Measurements from ENCODE around the gene RPS27.

RPS27 gene

GRCh38 chr1:153951183-153951582, 39.4 kb upstream of the RPS27 start:
- no peaks in the 10 kb centered on the region for H3K27me3 ChIP-seq (replicated peaks; ENCODE audit: control insufficient read depth, insufficient read depth, low read length, poor library complexity, severe bottlenecking)
- peaks cover 13% of the 10 kb centered on the region for H3K4me1 ChIP-seq (ENCODE audit: control insufficient read depth, insufficient read depth, low read length, poor library complexity, severe bottlenecking)
- no peak for DNase-seq
- H3K27ac ChIP-seq (ENCODE audit: insufficient read depth, low read length, poor library complexity, severe bottlenecking) = no peak overlapping the region
- peaks cover 67% of the 10 kb centered on the region for H3K36me3 ChIP-seq (ENCODE audit: control insufficient read depth, insufficient read depth, low read length)
- no peaks in the 10 kb centered on the region for H3K9me3 ChIP-seq (ENCODE audit: control insufficient read depth, low read length)
- no peak overlapping the region for H3K4me3 ChIP-seq (ENCODE audit: insufficient read depth, low read depth, low read length, poor library complexity, severe bottlenecking)

GRCh38 chr1:153951801-153952200, 38.8 kb upstream of the RPS27 start:
- peak overlapping the region; percentile 35 for H3K27ac ChIP-seq (ENCODE audit: insufficient read depth, low read length, poor library complexity, severe bottlenecking)
- peaks cover 17% of the 10 kb centered on the region for H3K4me1 ChIP-seq (ENCODE audit: control insufficient read depth, insufficient read depth, low read length, poor library complexity, severe bottlenecking)
- H3K4me3 ChIP-seq (ENCODE audit: insufficient read depth, low read depth, low read length, poor library complexity, severe bottlenecking) = no peak overlapping the region
- H3K27me3 ChIP-seq (replicated peaks; ENCODE audit: control insufficient read depth, insufficient read depth, low read length, poor library complexity, severe bottlenecking) = no peaks in the 10 kb centered on the region
- H3K9me3 ChIP-seq (ENCODE audit: control insufficient read depth, low read length) = no peaks in the 10 kb centered on the region
- DNase-seq = no peak
- peaks cover 67% of the 10 kb centered on the region for H3K36me3 ChIP-seq (ENCODE audit: control insufficient read depth, insufficient read depth, low read length)

- peaks cover 22% of the 10 kb centered on the region for H3K4me1 ChIP-seq (ENCODE audit: control insufficient read depth, insufficient read depth, low read length, poor library complexity, severe bottlenecking)
These were observed 36.6 kb upstream of the RPS27 start for GRCh38 chr1:153953859-153954365.

GRCh38 chr1:153954826-153955225, 35.7 kb upstream of the RPS27 start:
- DNase-seq = no peak
- no peaks in the 10 kb centered on the region for H3K9me3 ChIP-seq (ENCODE audit: control insufficient read depth, low read length)
- H3K27ac ChIP-seq (ENCODE audit: insufficient read depth, low read length, poor library complexity, severe bottlenecking) = no peak overlapping the region
- H3K36me3 ChIP-seq (ENCODE audit: control insufficient read depth, insufficient read depth, low read length) = peaks cover 48% of the 10 kb centered on the region
- no peak overlapping the region for H3K4me3 ChIP-seq (ENCODE audit: insufficient read depth, low read depth, low read length, poor library complexity, severe bottlenecking)
- no peaks in the 10 kb centered on the region for H3K27me3 ChIP-seq (replicated peaks; ENCODE audit: control insufficient read depth, insufficient read depth, low read length, poor library complexity, severe bottlenecking)
- H3K4me1 ChIP-seq (ENCODE audit: control insufficient read depth, insufficient read depth, low read length, poor library complexity, severe bottlenecking) = peaks cover 22% of the 10 kb centered on the region

More at GRCh38 chr1:153953859-153954365, 36.6 kb upstream of the RPS27 start:
- Histone ChIP-seq H3K27ac (ENCODE audit: insufficient read depth, low read length, poor library complexity, severe bottlenecking) (no peak overlapping the region), H3K27me3 (replicated peaks; ENCODE audit: control insufficient read depth, insufficient read depth, low read length, poor library complexity, severe bottlenecking) (no peaks in the 10 kb centered on the region), H3K36me3 (ENCODE audit: control insufficient read depth, insufficient read depth, low read length) (peaks cover 54% of the 10 kb centered on the region), H3K4me3 (ENCODE audit: insufficient read depth, low read depth, low read length, poor library complexity, severe bottlenecking) (no peak overlapping the region), H3K9me3 (ENCODE audit: control insufficient read depth, low read length) (no peaks in the 10 kb centered on the region)
- no peak for DNase-seq

- no peaks in the 10 kb centered on the region for H3K27me3 ChIP-seq (replicated peaks; ENCODE audit: control insufficient read depth, insufficient read depth, low read length, poor library complexity, severe bottlenecking)
- DNase-seq = no peak
- H3K4me1 ChIP-seq (ENCODE audit: control insufficient read depth, insufficient read depth, low read length, poor library complexity, severe bottlenecking) = peaks cover 22% of the 10 kb centered on the region
- H3K27ac ChIP-seq (ENCODE audit: insufficient read depth, low read length, poor library complexity, severe bottlenecking) = peak overlapping the region; percentile 91
- no peaks in the 10 kb centered on the region for H3K9me3 ChIP-seq (ENCODE audit: control insufficient read depth, low read length)
- peaks cover 32% of the 10 kb centered on the region for H3K36me3 ChIP-seq (ENCODE audit: control insufficient read depth, insufficient read depth, low read length)
- H3K4me3 ChIP-seq (ENCODE audit: insufficient read depth, low read depth, low read length, poor library complexity, severe bottlenecking) = peak overlapping the region; percentile 91
These were observed 33.4 kb upstream of the RPS27 start for GRCh38 chr1:153956997-153957715.

- Histone ChIP-seq H3K36me3 (ENCODE audit: control insufficient read depth, insufficient read depth, low read length) (peaks cover 27% of the 10 kb centered on the region), H3K27ac (ENCODE audit: insufficient read depth, low read length, poor library complexity, severe bottlenecking) (peak overlapping the region; percentile 91), H3K4me3 (ENCODE audit: insufficient read depth, low read depth, low read length, poor library complexity, severe bottlenecking) (peak overlapping the region; percentile 91), H3K4me1 (ENCODE audit: control insufficient read depth, insufficient read depth, low read length, poor library complexity, severe bottlenecking) (peaks cover 27% of the 10 kb centered on the region), H3K9me3 (ENCODE audit: control insufficient read depth, low read length) (no peaks in the 10 kb centered on the region), H3K27me3 (replicated peaks; ENCODE audit: control insufficient read depth, insufficient read depth, low read length, poor library complexity, severe bottlenecking) (no peaks in the 10 kb centered on the region)
- DNase-seq = peak in 2 of 3 donors; percentile 27 to 38
These were observed 32.8 kb upstream of the RPS27 start for GRCh38 chr1:153957744-153958110.

GRCh38 chr1:153958111-153958960, 32.2 kb upstream of the RPS27 start, which contains the start of gene CRTC2:
TSS of gene CRTC2 (minus strand) at chr1:153958612. CDS start at chr1:153958497, 115 bp downstream.
- H3K27ac ChIP-seq (ENCODE audit: insufficient read depth, low read length, poor library complexity, severe bottlenecking) = peak within 1 kb of the TSS; percentile 91
- peaks cover 24% of the 10 kb centered on the region for H3K36me3 ChIP-seq (ENCODE audit: control insufficient read depth, insufficient read depth, low read length)
- H3K4me3 ChIP-seq (ENCODE audit: insufficient read depth, low read depth, low read length, poor library complexity, severe bottlenecking) = peak within 1 kb of the TSS; percentile 91
- peaks cover 31% of the 10 kb centered on the region for H3K4me1 ChIP-seq (ENCODE audit: control insufficient read depth, insufficient read depth, low read length, poor library complexity, severe bottlenecking)
- H3K9me3 ChIP-seq (ENCODE audit: control insufficient read depth, low read length) = no peaks in the 10 kb centered on the region
- no peaks in the 10 kb centered on the region for H3K27me3 ChIP-seq (replicated peaks; ENCODE audit: control insufficient read depth, insufficient read depth, low read length, poor library complexity, severe bottlenecking)
- DNase-seq = peak; percentile 90 to 96 (median 96)

GRCh38 chr1:153958961-153959260, 31.7 kb upstream of the RPS27 start:
- Histone ChIP-seq H3K4me3 (ENCODE audit: insufficient read depth, low read depth, low read length, poor library complexity, severe bottlenecking) (peak overlapping the region; percentile 91), H3K4me1 (ENCODE audit: control insufficient read depth, insufficient read depth, low read length, poor library complexity, severe bottlenecking) (peaks cover 34% of the 10 kb centered on the region), H3K27ac (ENCODE audit: insufficient read depth, low read length, poor library complexity, severe bottlenecking) (peak overlapping the region; percentile 91), H3K9me3 (ENCODE audit: control insufficient read depth, low read length) (no peaks in the 10 kb centered on the region), H3K36me3 (ENCODE audit: control insufficient read depth, insufficient read depth, low read length) (peaks cover 18% of the 10 kb centered on the region), H3K27me3 (replicated peaks; ENCODE audit: control insufficient read depth, insufficient read depth, low read length, poor library complexity, severe bottlenecking) (no peaks in the 10 kb centered on the region)
- DNase-seq = no peak

- no peaks in the 10 kb centered on the region for H3K9me3 ChIP-seq (ENCODE audit: control insufficient read depth, low read length)
- peaks cover 13% of the 10 kb centered on the region for H3K36me3 ChIP-seq (ENCODE audit: control insufficient read depth, insufficient read depth, low read length)
- H3K4me3 ChIP-seq (ENCODE audit: insufficient read depth, low read depth, low read length, poor library complexity, severe bottlenecking) = no peak overlapping the region
- no peaks in the 10 kb centered on the region for H3K27me3 ChIP-seq (replicated peaks; ENCODE audit: control insufficient read depth, insufficient read depth, low read length, poor library complexity, severe bottlenecking)
- peaks cover 39% of the 10 kb centered on the region for H3K4me1 ChIP-seq (ENCODE audit: control insufficient read depth, insufficient read depth, low read length, poor library complexity, severe bottlenecking)
- peak overlapping the region; percentile 24 for H3K27ac ChIP-seq (ENCODE audit: insufficient read depth, low read length, poor library complexity, severe bottlenecking)
- no peak for DNase-seq
These were observed 31.1 kb upstream of the RPS27 start for GRCh38 chr1:153959454-153959853.

GRCh38 chr1:153960206-153960605, 30.4 kb upstream of the RPS27 start:
- Histone ChIP-seq H3K4me1 (ENCODE audit: control insufficient read depth, insufficient read depth, low read length, poor library complexity, severe bottlenecking) (peaks cover 39% of the 10 kb centered on the region), H3K9me3 (ENCODE audit: control insufficient read depth, low read length) (no peaks in the 10 kb centered on the region), H3K36me3 (ENCODE audit: control insufficient read depth, insufficient read depth, low read length) (peaks cover 8% of the 10 kb centered on the region), H3K27me3 (replicated peaks; ENCODE audit: control insufficient read depth, insufficient read depth, low read length, poor library complexity, severe bottlenecking) (no peaks in the 10 kb centered on the region), H3K4me3 (ENCODE audit: insufficient read depth, low read depth, low read length, poor library complexity, severe bottlenecking) (no peak overlapping the region), H3K27ac (ENCODE audit: insufficient read depth, low read length, poor library complexity, severe bottlenecking) (no peak overlapping the region)
- DNase-seq = no peak
